ENCODE measurements around the gene EID3. TPM values are rescaled to one million over a fixed set of nuclear protein-coding genes. Genes with fewer than 3 reads are reported as not detected.
"Not testable (repeated sequence)": the region's sequence is repeated elsewhere in the genome, so short reads cannot be mapped to it uniquely, and the experiment has no call there.

EID3 gene
- total RNA-seq, 1 donor from 2014 or later, result 22.6 TPM

DNA sequence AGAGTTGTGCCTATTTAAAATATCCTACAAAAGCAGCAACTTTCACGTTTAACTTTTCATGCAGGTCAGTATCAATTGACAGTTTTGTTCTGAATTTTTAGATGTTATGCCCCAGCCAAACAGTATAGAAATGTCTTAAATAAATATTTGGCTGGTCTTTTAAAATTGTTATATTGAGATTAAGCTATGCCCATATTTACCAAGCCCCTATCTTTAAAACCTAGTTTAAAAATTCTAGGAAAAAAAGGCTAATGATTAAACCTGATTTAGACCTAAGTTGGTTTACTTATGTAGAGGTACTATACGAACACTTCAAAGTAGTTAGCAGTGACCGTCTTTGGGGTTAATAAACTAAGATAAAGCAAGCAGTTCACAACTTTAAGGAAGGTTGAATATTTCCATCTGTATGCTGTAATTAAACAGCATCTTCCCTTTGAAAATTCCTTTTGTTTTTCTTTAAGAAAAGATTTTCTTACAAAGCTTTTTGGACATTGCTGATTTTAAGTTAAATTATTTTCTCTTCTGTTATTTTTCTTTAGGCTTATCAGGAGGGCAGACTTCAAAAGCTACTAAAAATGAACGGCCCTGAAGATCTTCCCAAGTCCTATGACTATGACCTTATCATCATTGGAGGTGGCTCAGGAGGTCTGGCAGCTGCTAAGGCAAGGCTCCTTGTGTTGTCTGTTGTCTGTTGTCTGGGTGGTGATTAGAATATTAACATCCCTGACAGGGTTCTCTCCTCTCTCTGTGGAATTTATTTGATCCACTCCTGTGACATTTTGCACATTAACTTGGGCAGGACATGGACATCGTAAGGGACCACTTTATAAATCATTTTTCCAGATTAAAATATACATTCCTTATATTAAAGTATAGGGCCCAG lies 7.5 kb downstream of the EID3 start:
- DNase-seq (ENCODE audit: low spot score), result no peak

GRCh38 chr12:104312202-104312601 lies 8.7 kb downstream of the EID3 start:
- no peak for DNase-seq (ENCODE audit: low spot score)

DNA sequence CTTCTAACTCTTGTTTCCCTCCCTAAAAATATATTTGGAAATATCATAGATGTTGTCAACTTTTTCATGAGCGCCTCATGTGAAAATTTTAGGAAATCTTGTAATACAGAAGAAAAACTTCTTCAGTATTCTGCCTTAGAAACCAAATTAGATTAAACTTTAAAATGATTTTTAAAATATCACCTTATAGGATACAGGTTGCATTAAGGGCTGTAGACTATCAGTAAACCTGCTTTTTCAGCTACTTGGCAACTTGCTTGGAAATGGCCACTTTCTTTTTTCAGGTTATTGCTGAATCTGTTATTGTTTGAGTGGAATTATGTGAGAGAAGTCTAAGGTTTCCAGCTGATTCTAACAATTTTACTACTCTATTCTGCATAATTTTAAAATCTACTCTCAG lies 9.1 kb downstream of the EID3 start:
- no peak for DNase-seq (ENCODE audit: low spot score)

DNA sequence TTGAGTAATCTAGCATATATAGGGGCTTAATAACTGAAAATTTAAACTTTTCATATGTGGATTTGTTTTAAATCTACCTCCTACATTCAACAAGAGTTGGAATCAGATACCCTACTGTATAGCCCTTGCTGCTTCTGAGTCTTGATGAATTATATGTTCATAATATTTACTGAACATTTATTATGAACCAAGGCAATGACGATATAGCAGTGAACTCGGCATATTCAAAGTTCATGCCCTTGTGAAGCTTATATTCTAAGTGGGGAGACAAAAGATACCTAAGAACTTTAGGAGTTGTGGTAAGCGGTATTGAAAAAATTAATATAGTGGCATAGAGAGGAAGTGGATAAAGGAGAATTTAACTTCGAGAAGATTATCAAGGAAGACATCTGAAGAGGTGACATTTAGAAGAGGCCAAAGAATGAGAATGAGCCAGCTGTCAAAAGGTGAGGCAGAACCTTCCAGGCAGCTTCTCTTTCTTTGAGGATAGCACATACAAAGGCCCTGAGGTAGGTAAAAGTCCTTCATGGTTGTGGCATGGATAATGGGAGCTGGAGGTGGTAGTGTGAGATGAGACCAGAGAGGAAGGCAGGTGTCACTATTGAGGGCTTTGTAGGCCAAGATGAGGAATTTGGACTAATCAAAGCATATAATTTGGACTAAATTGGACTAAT lies 10.2 kb downstream of the EID3 start:
- DNase-seq (ENCODE audit: low spot score), result no peak

GRCh38 chr12:104314242-104314614 lies 10.7 kb downstream of the EID3 start:
- DNase-seq (ENCODE audit: low spot score), result no peak

GRCh38 chr12:104315326-104316224 lies 12.0 kb downstream of the EID3 start:
- DNase-seq (ENCODE audit: low spot score), result no peak

GRCh38 chr12:104316936-104317335 lies 13.4 kb downstream of the EID3 start:
- DNase-seq (ENCODE audit: low spot score), result no peak

- DNase-seq (ENCODE audit: low spot score), result no peak
Measured at GRCh38 chr12:104317538-104318210, 14.1 kb downstream of the EID3 start.

DNA sequence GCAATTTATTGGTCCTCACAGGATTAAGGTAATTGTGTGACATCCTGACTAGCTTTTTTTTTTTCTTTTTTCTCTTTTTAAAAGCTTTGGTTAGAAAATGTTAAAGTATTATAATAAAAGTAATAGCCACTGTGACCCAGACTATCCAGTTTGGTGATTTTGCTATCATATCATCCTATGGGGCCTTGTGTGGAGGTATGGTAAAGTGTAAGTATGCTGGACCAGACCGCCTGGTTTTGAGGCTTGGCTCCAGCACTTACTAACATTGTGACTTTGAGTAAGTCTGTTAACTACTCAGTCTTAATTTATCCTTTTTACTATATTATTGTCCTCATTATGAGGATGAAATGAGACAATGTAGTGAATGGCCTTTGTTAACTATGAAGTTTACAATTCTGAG lies 15.5 kb downstream of the EID3 start:
- no peak for DNase-seq (ENCODE audit: low spot score)

- DNase-seq (ENCODE audit: low spot score), result no peak
Measured at GRCh38 chr12:104319918-104320626, 16.5 kb downstream of the EID3 start.

DNA sequence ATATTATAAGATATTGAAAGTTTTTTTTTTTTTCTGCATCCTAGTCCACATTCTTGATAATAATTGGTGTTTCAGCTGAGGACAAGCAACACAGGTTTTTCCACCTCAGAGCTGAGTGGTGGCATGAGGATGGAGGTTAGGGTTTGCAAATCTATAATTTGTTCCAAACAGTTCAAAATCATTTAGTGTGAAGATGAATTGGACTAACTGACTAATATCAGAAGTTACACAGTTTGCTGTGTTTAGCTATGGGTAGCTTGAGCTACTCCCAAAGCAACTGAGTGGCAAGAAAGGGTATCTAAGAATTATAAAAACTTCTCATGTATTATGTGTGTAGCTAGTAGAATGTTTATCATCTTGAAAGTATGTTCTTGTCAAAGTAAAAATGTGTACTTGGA lies 17.1 kb downstream of the EID3 start:
- DNase-seq (ENCODE audit: low spot score), result no peak

DNA sequence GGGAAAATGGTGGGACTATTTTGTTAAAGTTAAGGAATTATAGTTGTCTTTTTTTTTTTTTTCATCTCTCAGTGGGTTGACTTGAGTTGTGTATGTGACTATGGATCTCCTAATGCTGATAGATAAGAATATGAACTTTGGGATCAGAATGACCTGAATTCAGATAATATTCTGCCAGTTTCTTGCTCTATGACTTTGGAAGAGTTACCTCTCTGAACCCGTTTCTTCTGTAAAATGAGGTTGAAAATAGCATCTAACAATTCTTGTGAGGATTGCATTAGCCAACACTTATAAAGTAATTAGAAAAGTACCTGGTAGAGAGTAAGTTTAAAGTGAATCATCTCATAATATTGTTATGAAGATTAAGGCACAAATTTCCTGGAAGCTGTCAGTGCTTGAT lies 18.4 kb downstream of the EID3 start:
- no peak for DNase-seq (ENCODE audit: low spot score)

DNA sequence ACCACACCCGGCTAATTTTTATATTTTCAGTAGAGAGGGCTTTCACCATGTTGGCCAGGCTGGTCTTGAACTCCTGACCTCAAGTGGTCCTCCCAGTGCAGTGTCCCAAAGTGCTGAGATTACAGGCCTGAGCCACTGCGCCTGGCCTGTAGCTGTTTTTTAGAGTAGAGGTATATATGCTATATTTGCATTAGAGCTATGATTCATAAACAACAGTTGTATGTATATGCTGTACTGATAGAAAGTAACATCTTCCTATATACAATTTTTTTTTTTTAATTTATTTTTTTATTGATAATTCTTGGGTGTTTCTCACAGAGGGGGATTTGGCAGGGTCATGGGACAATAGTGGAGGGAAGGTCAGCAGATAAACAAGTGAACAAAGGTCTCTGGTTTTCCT lies 19.0 kb downstream of the EID3 start:
- DNase-seq (ENCODE audit: low spot score), result not testable (repeated sequence)

DNA sequence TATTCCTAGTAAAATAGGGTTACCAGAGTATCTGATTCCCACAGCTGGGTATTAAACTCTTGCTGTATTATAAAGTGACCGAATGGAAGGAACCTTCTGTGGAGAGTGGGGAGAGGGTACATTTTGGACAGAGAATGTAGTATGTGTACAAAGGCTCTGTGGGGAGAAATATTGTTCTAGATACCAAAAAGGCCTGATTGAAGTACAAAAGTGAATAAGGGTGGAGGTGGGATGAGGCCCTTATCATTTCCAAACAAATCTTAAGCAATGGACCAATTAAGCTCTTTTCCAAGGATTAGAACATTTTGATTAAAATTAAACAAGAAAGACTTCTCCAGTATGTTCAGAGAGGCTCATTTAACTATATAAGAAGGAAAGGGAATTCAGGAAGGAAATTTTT lies 20.4 kb downstream of the EID3 start:
- no peak for DNase-seq (ENCODE audit: low spot score)

- not testable (repeated sequence) for DNase-seq (ENCODE audit: low spot score)
Measured at GRCh38 chr12:104328278-104328677, 24.7 kb downstream of the EID3 start.

DNA sequence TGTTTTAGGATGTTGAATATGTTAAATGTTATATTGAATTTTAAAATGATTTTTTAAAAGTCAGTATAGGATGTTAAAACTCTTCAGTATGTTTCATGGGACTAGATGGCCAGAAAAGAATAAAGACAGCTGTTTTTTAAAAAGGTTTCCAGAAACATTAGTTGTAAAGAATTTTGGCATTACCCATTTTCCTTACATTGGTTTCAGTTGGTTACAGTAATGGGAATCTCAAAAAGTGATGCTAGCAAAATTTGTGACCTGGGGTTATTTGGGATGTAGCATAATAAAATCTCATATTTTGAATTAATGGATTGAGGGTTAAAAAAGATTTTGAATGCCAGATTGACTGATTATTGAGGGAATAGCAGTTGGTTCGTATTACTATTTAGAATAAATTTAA lies 25.3 kb downstream of the EID3 start:
- DNase-seq (ENCODE audit: low spot score), result no peak

DNA sequence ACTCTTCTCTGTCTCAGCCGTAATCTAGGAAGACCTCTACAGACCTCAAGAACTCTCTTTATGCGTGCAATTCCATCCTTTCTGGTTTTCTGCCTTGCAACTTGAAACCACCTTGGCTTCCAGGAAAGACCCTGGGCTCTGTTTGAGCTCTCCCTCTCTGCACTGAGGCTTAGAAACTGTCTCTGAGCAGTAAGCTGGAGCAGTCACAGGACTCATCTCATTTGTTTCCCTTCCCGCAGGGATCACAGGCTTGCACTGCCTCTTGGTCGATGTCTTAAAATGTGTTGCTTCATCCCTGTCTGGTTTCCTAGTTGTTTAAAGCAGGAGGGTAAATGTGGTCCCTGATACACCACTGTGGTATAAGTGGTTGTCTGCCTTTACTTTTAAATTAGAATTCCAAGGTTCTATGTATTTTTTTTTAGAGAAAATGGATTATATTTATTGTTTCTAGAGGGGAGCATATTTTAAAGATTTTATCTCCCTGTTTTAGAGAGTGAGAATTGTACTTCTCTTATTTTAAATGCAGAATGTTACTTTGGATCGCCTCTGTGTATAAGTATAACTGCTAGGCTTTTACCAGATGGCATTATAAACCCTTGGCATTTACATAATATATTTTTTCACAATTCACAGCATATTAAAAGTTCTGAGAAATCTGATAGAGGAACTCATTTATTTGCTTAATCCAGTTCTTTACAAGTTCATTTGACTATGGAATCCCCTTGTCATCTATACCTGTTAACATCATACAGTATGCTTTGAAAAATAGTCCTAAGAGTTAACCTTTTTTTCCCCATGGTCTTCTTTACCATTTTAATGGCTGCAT lies 26.4 kb downstream of the EID3 start:
- DNase-seq (ENCODE audit: low spot score), result peak; percentile 19

DNA sequence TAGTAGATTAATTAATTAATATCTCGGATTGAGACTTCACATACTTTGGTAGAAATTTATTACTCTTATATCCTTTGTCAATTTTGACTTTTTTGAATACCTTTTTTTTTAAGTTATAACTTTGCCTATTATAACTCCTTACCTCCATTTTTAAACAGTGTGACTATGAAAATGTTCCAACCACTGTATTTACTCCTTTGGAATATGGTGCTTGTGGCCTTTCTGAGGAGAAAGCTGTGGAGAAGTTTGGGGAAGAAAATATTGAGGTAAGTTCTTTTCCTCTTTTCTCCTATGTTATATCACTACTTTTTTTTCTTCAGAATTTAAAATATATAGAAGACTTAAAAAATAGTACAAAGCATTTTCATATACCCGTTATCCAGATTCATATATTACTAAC lies 27.8 kb downstream of the EID3 start:
- no peak for DNase-seq (ENCODE audit: low spot score)

DNA sequence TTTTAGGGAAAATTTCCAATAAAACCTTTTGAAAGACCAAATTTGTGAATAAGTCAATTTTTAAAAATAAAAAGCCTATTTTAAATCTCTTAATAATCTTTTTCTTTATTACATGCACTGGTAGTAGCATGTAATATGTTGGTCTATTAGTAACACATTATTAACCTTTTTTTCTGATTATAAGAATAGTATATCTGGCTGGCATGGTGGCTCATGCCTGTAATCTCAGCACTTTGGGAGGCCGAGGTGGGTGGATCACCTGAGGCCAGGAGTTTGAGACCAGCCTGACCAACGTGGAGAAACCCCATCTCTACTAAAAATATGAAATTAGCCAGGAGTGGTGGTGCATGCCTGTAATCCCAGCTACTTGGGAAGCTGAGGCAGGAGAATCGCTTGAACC lies 28.7 kb downstream of the EID3 start:
- DNase-seq (ENCODE audit: low spot score), result not testable (repeated sequence)

- DNase-seq (ENCODE audit: low spot score), result no peak
Measured at GRCh38 chr12:104333692-104334255, 30.2 kb downstream of the EID3 start.
